Activated CD8-positive, alpha-beta memory T cell treated with anti-CD3 and anti-CD28 coated beads for 24 hours (primary cell): ENCODE results near the gene SLC25A23.
"Not testable (repeated sequence)": the region's sequence is repeated elsewhere in the genome, so short reads cannot be mapped to it uniquely, and the experiment has no call there.

ENCODE experiments used
- DNase-seq: peaks from one replicate; pipeline ENCODE4 v3.0.0-alpha.2; 2020

Gene SLC25A23

GRCh38 chr19:6423499-6424194, 35.9 kb downstream of the SLC25A23 start:
- DNase-seq, result peak; percentile 74

DNA sequence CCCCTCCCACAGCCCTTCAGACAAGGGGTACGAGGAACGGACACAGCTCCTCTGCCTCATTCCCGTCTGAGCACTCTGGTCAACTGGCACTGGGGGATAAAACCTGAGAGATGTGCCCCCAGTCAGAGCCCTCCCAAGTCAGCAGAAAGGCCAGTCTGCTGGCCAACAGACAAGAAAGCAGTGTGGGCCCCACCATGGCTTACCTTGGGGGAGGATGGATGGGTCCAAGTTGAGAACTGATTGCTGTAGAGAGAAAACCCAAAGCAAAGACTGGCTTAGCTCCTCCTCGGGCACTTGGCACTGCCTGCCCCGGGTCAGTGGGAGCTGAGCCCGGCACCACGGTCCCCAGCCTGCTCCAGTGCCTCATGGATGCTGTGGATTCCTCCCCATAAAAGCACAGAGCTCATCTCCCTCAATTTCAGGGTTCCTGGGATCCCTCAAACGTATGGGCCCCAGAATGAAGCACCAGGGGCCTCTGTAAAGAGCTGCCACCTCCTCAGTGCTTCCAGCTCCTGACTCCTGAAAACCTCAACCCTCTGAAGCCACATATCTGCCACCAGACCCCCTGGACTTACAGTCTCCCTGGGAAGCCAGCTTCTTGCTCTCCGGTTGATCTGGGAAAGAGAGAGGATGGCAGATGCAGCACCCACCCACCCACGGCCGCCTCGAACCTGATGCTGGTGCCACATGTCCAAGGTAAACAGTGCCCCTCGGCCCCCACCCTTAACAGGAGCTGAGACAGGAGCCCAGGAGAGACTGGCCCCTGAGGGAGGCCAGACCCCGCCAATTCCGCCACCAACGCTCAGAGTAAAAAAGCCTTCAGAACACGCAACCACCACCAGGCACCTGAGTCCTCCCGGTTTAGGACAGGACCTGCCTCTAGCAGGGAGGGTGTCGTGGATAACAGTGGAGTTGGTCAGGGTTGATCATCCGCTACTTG, 38.2 kb downstream of the SLC25A23 start:
- no peak for DNase-seq

GRCh38 chr19:6418562-6418932, 41.0 kb downstream of the SLC25A23 start:
- DNase-seq, result no peak

GRCh38 chr19:6417713-6418561, 41.7 kb downstream of the SLC25A23 start:
- DNase-seq, result no peak

DNA sequence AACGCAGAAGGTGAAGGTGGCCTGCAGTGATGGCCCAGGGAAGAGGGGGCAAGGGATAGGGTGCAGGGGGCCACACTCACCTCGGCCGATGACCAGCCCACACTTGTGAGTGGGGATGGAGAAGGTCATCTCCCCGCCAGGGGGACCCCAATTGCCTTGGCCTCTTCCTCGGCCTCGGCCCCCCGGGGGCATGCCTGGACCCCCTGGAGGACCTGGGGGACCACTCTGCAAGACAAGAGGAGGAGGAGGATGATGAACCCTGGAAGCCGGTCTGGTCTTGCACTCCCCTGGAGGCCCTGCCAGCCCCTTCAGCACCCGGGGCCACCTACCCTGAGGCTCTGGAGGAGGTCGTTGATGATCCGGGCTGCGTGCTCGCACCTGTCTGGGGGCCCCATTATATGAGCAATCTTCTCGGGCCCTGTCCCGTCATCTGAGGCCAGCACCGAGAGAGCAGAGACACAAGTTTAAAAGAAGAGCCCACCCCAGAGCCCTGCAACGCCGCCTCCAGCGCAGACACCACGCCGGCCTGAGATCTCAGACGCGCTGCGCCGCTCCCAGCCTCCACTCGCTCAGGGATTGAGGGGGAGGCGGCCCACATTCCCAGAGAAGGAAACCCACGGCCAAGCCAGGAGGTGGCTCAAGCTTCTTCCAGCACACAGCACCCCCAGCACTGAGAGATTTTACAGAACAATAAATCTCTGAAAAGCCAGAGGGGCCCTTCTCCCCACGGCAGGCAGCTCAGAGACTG, 42.8 kb downstream of the SLC25A23 start:
- no peak for DNase-seq

GRCh38 chr19:6415591-6416190, 43.9 kb downstream of the SLC25A23 start:
- no peak for DNase-seq

DNA sequence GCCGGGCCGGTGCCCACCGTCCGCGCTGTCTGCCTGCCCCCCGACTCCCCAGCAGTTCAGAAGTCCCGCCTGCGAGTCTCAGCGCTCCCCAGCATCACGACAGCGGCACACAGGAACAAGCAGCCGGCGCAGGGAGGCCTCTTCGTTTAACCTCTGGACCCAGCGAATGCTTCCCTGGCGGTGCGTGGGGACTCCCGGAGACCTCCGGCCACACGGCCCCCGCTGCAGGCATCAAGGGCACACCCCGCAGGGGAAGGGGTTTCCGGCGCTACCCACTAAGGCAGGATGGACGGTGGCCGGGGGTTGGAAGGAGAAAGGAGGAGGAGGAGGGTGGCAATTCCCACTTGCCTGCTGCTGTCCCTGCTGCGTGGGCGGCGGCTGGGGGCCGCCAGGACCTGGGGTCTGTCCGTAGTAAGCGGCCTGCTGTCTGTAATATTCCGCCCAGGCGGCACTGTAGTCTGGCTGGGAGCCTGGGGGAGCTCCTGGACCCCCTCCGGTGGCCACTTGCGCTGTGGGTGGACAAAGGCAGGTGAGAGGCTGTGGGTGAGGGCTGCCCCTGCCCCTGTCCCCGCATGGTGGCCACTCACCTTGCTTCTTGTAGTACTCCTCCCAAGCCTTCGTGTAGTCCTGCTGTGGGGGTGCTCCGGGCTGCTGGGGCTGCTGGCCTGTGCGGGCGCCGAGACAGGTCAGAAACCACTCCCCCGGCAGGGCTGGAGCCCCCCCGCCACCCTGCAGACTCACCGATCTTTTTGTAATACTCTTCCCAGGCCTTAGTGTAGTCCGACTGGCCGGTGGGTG, 44.6 kb downstream of the SLC25A23 start:
- peak; percentile 56 for DNase-seq

- no peak for DNase-seq
Measured at GRCh38 chr19:6413721-6414643, 45.6 kb downstream of the SLC25A23 start.

DNA sequence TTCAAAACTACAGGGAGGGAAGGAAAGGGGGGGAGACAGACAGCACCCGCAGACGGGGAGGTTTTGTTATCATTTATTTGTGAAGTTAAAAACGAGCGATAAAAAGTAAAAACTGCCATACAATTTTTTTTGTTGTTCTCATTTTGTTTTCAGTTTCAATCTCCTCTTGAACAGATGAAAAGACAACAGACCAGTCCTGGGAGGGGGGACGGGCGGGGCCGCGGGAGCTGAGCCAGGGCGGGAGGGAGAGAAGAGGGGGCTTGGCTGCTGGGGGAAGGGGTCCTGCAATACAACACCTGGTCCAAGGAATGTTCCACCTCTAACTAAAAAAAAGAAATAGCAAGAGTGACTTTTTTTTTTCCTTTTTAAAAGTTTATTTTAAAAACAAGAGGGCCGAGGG, 46.3 kb downstream of the SLC25A23 start:
- no peak for DNase-seq

- DNase-seq, result peak; percentile 78
Measured at GRCh38 chr19:6412447-6413091, 47.0 kb downstream of the SLC25A23 start.

DNA sequence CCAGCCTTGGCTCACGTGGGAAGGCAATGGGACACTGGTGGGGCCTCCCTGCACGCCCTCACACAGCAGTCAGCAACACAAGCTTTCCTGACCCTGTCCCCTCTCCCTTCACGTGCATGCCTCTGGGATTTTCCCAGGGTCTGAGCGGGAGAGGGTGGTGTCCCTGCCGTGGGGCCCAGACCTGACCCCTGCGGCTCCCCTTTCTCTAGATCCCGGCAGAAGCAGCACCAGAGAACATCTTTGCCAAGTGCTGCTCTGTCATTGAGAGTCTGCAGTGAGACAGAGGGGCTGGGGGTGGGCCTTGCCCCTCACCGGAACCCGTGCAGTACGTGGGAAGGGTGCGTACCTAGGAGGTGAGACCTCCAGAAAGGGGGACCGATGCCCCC, 47.5 kb downstream of the SLC25A23 start:
- DNase-seq, result no peak

GRCh38 chr19:6409346-6409745, 50.2 kb downstream of the SLC25A23 start:
- no peak for DNase-seq

DNA sequence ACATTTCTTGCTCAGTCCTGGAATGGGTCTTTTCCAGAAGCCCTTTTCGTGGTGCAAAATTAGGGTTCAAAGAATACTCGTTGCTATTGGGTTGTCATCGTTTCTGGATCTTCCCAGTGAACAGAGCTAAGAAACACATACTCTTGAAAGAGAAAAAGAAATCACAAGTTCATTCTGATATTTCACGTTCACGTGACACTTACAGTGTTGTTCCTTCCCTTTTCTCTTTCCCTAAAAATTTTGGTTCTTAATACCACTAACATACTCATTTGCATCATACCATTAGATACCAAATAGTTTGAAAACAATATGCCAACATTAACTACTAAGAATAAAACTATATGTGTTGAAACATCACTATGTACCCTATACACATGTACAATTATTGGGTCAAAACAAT, 53.2 kb downstream of the SLC25A23 start:
- no peak for DNase-seq

DNA sequence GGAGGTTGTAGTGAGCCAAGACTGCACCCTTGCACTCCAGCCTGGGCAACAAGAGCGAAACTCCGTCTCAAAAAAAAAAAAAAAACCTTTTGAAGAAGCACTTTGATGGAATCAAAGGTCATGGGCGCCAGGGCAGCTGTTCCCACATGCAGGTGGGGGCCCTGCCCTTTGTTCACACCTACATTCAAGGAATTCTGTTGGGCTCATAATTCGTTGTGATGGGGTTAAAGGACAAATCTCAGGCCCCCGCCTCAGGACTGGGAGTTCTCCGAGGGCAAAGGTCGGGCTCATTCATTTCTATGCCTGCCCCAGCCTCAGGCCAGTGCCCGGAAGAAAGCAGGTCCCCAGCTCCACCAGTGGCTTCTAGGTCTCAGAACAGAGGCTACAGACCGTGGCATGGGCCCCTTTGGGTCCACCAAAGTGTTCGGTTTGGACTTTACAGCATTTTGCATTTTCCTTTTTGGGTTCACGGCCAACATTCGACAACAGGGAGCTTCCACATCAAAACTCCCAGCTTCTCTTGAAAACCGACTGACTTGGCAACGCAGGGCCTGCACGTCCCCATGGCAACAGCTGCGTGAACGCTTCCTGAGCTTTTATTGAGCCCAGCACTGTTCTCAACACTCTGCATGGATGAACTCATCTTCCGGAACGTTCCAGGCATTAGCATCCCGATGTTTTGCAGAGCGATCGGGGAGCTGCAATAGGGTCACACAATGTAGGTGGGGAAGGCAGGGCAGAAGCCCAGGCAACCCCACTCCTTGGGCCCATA, 56.6 kb downstream of the SLC25A23 start:
- DNase-seq, result no peak

GRCh38 chr19:6402058-6402457, 57.5 kb downstream of the SLC25A23 start:
- no peak for DNase-seq

DNA sequence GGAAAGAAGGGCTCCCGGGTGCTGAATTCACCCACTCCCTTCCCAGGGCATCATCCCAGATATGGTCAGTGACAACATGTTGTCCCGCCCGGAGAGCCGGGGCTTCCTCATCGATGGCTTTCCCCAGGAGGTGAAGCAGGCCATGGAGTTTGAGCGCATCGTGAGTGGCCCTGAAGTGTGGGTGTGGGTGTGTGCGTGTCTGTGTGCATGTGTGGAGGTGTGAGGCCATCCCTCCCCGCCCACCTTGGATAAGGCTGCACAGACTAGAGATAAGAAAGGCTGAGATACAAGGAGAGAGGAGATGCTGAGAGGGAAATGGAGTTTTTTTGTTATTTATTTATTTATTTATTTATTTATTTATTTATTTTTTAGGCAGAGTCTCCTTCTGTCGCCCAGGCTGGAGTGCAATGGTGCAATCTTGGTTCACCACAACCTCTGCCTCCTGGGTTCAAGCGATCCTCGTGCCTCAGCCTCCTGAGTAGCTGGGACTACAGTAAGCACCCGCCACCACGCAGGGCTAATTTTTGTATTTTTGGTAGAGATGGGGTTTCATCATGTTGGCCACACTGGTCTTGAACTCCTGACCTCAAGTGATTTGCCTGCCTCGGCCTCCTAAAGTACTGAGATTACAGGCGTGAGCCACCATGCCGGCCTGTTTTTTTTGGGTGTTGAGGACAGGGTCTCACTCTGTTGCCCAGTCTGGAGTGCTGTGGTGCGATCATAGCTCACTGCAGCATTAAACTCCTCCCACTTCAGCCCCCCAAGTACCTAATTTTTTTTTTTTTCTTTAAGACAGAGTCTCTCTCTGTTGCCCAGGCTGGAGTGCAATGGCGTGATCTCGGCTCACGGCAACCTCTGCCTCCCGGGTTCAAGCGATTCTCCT, 59.3 kb downstream of the SLC25A23 start:
- not testable (repeated sequence) for DNase-seq

DNA sequence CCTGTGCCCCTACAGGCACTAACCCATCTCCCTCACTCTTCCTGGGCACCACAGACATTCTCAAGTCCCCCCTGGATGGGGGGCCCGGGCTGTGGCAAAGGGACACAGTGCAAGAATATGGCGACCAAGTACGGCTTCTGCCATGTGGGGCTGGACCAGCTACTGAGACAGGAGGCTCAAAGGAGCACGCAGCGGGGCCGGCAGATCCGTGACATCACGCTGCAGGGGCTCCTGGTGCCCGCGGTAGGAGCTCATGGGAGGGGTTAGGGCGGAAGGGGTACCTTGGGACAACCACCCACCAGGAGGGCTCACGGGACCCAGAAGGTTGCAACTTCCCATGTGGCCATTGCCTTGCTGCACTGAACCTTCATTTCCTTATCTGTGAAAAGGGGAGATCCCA, 63.3 kb downstream of the SLC25A23 start:
- DNase-seq, result peak; percentile 54

- no peak for DNase-seq
Measured at GRCh38 chr19:6394831-6395230, 64.8 kb downstream of the SLC25A23 start.
